Endodermal cell (in vitro differentiated cells): Measurements from ENCODE around the gene SERPINA3. TPM values are rescaled to one million over a fixed set of nuclear protein-coding genes. Genes with fewer than 3 reads are reported as not detected.

Experiments
- DNase-seq: peaks from one replicate; pipeline ENCODE4 v3.0.0-alpha.2; 2017
- H3K27ac ChIP-seq: 2 replicates; pipeline ENCODE4 v1.5.1; 2013; ENCODE audit warnings: mild to moderate bottlenecking, low read depth, low read length, moderate library complexity
- H3K27me3 ChIP-seq: 2 replicates; pipeline ENCODE4 v1.6.1; 2013; ENCODE audit warnings: mild to moderate bottlenecking, low read length, moderate library complexity; ENCODE audit not compliant: insufficient read depth, control insufficient read depth, poor library complexity, severe bottlenecking
- H3K36me3 ChIP-seq: 2 replicates; pipeline ENCODE4 v1.7.0; 2013; ENCODE audit warnings: mild to moderate bottlenecking, low read length, moderate library complexity; ENCODE audit not compliant: control insufficient read depth, insufficient read depth
- H3K4me1 ChIP-seq: one replicate; pipeline ENCODE4 v1.7.0; 2013; ENCODE audit warnings: low read length; ENCODE audit not compliant: control insufficient read depth, insufficient read depth
- H3K4me3 ChIP-seq: 2 replicates; pipeline ENCODE4 v1.5.1; 2013; ENCODE audit warnings: mild to moderate bottlenecking, low read length, moderate library complexity
- H3K9ac ChIP-seq: 2 replicates; pipeline ENCODE4 v1.6.1; 2013; ENCODE audit warnings: mild to moderate bottlenecking, low read length, moderate library complexity; ENCODE audit not compliant: poor library complexity, severe bottlenecking; ENCODE audit errors: extremely low read depth
- H3K9me3 ChIP-seq: 2 replicates; pipeline ENCODE4 v1.6.1; 2013; ENCODE audit warnings: mild to moderate bottlenecking, low read length, moderate library complexity; ENCODE audit not compliant: control insufficient read depth
- H3K27ac Mint-ChIP-seq: 2 replicates; pipeline ENCODE4 v1.8.0; 2020; ENCODE audit warnings: mixed read lengths
- H3K27me3 Mint-ChIP-seq: 2 replicates; pipeline ENCODE4 v1.8.0; 2021; ENCODE audit warnings: mild to moderate bottlenecking, mixed read lengths; ENCODE audit not compliant: insufficient read depth
- H3K36me3 Mint-ChIP-seq: 2 replicates; pipeline ENCODE4 v1.8.0; 2020; ENCODE audit warnings: low read depth, mixed read lengths
- H3K4me1 Mint-ChIP-seq: 2 replicates; pipeline ENCODE4 v1.8.0; 2020; ENCODE audit warnings: mixed read lengths
- H3K4me3 Mint-ChIP-seq: 2 replicates; pipeline ENCODE4 v1.8.0; 2020; ENCODE audit warnings: mild to moderate bottlenecking, moderate library complexity, mixed read lengths
- H3K9me3 Mint-ChIP-seq: 2 replicates; pipeline ENCODE4 v1.8.0; 2020; ENCODE audit warnings: mild to moderate bottlenecking, mixed read lengths
- CTCF ChIP-seq: fragments of 200-600 bp; sonication (generic); conservative IDR thresholded peaks from 2 replicates; pipeline ENCODE4 v1.5.0; 2021; ENCODE audit warnings: antibody characterized with exemption, mild to moderate bottlenecking
- WGBS, 2 experiments: methylation state at CpG; one replicate each; pipeline versions ENCODE4 v1.1.5 to v1.1.7; 2013; ENCODE audit warnings: missing lambda C conversion rate in 2 of 2, mixed read lengths in 1 of 2; ENCODE audit not compliant: insufficient coverage in 1 of 2, insufficient read length in 1 of 2; 5-methylcytosine and 5-hydroxymethylcytosine counted together
- total RNA-seq, 2 donors: library from RNA; stranded (reverse); fragmentation: NEBNext Ultra II Directional in 1 of 2; extraction: Animal tissue kit (Norgen Biotek cat#: 25700) in 1 of 2; gene quantifications; 2 replicates in 1 of 2; 3 replicates in 1 of 2; pipeline ENCODE4 v1.2.1, GENCODE V29; 2021

The SERPINA3 gene
- total RNA-seq, 2 donors from 2014 or later = 0.27 TPM; not detected in 1

GRCh38 chr14:94568186-94568585 lies 44.0 kb upstream of the SERPINA3 start:
- DNase-seq = no peak
- H3K9ac ChIP-seq = no peak overlapping the region
- no peaks in the 10 kb centered on the region for H3K9me3 ChIP-seq
- no peak overlapping the region for H3K27ac Mint-ChIP-seq
- no peaks in the 10 kb centered on the region for H3K9me3 Mint-ChIP-seq
- no peaks in the 10 kb centered on the region for H3K4me1 Mint-ChIP-seq
- H3K4me3 ChIP-seq = no peak overlapping the region
- H3K27me3 Mint-ChIP-seq = peaks cover 7% of the 10 kb centered on the region
- TF ChIP-seq CTCF = no peak
- no peaks in the 10 kb centered on the region for H3K36me3 Mint-ChIP-seq
- WGBS, 2 experiments = 90 to 100% methylated on average over 6 to 9 of the region's 9 CpGs
- peaks cover 16% of the 10 kb centered on the region for H3K27me3 ChIP-seq
- no peaks in the 10 kb centered on the region for H3K36me3 ChIP-seq
- H3K4me3 Mint-ChIP-seq = no peak overlapping the region
- no peak overlapping the region for H3K27ac ChIP-seq
- no peaks in the 10 kb centered on the region for H3K4me1 ChIP-seq

- no peak for DNase-seq
- Histone ChIP-seq H3K27ac (no peak overlapping the region), H3K9ac (no peak overlapping the region), H3K9me3 (no peaks in the 10 kb centered on the region), H3K4me3 (no peak overlapping the region), H3K36me3 (no peaks in the 10 kb centered on the region), H3K4me1 (no peaks in the 10 kb centered on the region), H3K27me3 (peaks cover 19% of the 10 kb centered on the region)
- Mint-ChIP-seq H3K4me1 (no peaks in the 10 kb centered on the region), H3K4me3 (no peak overlapping the region), H3K27me3 (peaks cover 10% of the 10 kb centered on the region), H3K9me3 (no peaks in the 10 kb centered on the region), H3K36me3 (no peaks in the 10 kb centered on the region), H3K27ac (no peak overlapping the region)
- 92 to 96% methylated on average over 10 to 20 of the region's 20 CpGs for WGBS, 2 experiments
- TF ChIP-seq CTCF = no peak
Observed at GRCh38 chr14:94569381-94570001, 42.7 kb upstream of the SERPINA3 start.

- Mint-ChIP-seq H3K4me3 (no peak overlapping the region), H3K27me3 (peaks cover 10% of the 10 kb centered on the region), H3K36me3 (no peaks in the 10 kb centered on the region), H3K27ac (no peak overlapping the region), H3K4me1 (no peaks in the 10 kb centered on the region), H3K9me3 (no peaks in the 10 kb centered on the region)
- 92 to 95% methylated on average over 5 to 6 of the region's 6 CpGs for WGBS, 2 experiments
- peaks cover 24% of the 10 kb centered on the region for H3K27me3 ChIP-seq
- H3K4me1 ChIP-seq = no peaks in the 10 kb centered on the region
- no peaks in the 10 kb centered on the region for H3K9me3 ChIP-seq
- TF ChIP-seq CTCF = no peak
- no peaks in the 10 kb centered on the region for H3K36me3 ChIP-seq
- H3K4me3 ChIP-seq = no peak overlapping the region
- H3K27ac ChIP-seq = no peak overlapping the region
- no peak overlapping the region for H3K9ac ChIP-seq
- no peak for DNase-seq
Observed at GRCh38 chr14:94570002-94570400, 42.2 kb upstream of the SERPINA3 start.
